ENCODE measurements around the gene PPP1R1C. TPM values are rescaled to one million over a fixed set of nuclear protein-coding genes. Genes with fewer than 3 reads are reported as not detected.

PPP1R1C gene
- total RNA-seq, 4 donors from 2014 or later, result 0.96 to 4.3 TPM; not detected in 2

DNA sequence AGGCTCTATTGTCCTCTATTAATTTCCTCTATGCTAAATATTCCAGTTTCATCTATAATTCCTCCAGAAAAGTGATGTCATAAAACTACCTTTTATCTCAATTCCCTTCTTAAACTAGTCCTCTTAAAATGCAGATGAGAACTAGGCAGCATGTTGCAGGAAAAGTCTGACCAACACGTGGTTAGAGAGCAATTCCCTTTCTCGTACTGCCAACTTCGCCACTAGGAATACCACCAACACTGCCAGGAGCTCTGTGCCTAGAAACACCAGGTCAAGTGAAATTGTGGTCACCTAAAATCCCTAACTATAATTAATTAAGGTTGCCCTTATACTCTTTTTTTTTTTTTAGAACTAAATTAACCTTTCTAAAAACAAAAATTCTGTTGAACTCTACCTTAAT, 127.7 kb downstream of the PPP1R1C start:
- no peak for DNase-seq
- H3K27me3 ChIP-seq, result no peaks in the 10 kb centered on the region
- in situ Hi-C loops (cut with MboI; ENCODE audit: low pct_ligation_motif_present in 1 of 4, low pct_unique_long_range_greater_than_20kb in 1 of 4, low sequenced_read_pairs in 3 of 4) (no loop called here), intact Hi-C loops (cut with DNase I; ENCODE audit: low total_unique reads) (no loop called here)
- H3K9me3 ChIP-seq, result no peaks in the 10 kb centered on the region
- no peak for TF ChIP-seq EP300 (IDR thresholded peaks at IDR 0.05; ENCODE audit: low read depth)
- H3K27ac ChIP-seq, result no peak overlapping the region
- no peaks in the 10 kb centered on the region for H3K36me3 ChIP-seq
- 73 to 83% methylated on average over 3 of the region's 3 CpGs for WGBS, 2 donors (ENCODE audit: low coverage in 1 of 2)
- H3K4me3 ChIP-seq, result no peak overlapping the region
- H3K4me1 ChIP-seq, result no peaks in the 10 kb centered on the region

DNA sequence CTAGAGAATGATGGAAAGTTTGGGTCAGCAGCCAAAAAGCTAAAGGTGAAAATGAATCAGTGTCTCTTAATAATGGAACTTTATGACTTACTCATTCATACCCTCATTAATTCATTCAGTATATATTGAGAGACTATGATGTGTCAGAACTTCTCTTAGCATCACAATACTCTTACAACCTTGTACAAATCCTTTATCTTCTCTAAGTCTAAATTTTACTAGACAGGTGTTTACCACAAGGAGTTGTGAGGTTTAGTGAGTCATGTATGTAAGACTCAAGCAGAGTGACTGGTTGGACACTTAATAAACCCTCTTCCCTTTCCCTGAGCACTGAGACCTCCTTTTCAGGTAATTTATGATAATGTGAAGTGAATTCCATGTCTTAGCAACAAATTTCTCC, 129.6 kb downstream of the PPP1R1C start:
- intact Hi-C loops (cut with DNase I; ENCODE audit: low total_unique reads), result no loop called here
- no peaks in the 10 kb centered on the region for H3K27me3 ChIP-seq
- no peaks in the 10 kb centered on the region for H3K4me1 ChIP-seq
- no peaks in the 10 kb centered on the region for H3K36me3 ChIP-seq
- no peak overlapping the region for H3K27ac ChIP-seq
- no peaks in the 10 kb centered on the region for H3K9me3 ChIP-seq
- TF ChIP-seq, protein P1, sequence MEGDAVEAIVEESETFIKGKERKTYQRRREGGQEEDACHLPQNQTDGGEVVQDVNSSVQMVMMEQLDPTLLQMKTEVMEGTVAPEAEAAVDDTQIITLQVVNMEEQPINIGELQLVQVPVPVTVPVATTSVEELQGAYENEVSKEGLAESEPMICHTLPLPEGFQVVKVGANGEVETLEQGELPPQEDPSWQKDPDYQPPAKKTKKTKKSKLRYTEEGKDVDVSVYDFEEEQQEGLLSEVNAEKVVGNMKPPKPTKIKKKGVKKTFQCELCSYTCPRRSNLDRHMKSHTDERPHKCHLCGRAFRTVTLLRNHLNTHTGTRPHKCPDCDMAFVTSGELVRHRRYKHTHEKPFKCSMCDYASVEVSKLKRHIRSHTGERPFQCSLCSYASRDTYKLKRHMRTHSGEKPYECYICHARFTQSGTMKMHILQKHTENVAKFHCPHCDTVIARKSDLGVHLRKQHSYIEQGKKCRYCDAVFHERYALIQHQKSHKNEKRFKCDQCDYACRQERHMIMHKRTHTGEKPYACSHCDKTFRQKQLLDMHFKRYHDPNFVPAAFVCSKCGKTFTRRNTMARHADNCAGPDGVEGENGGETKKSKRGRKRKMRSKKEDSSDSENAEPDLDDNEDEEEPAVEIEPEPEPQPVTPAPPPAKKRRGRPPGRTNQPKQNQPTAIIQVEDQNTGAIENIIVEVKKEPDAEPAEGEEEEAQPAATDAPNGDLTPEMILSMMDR (IDR thresholded peaks at IDR 0.05), result no peak
- TF ChIP-seq POLR2AphosphoS5 (IDR thresholded peaks at IDR 0.05) (no peak), EP300 (IDR thresholded peaks at IDR 0.05; ENCODE audit: low read depth) (no peak), POLR2A (IDR thresholded peaks at IDR 0.05) (no peak)
- in situ Hi-C loops (cut with MboI; ENCODE audit: low pct_ligation_motif_present in 1 of 4, low pct_unique_long_range_greater_than_20kb in 1 of 4, low sequenced_read_pairs in 3 of 4), result no loop called here
- no peak overlapping the region for H3K4me3 ChIP-seq
- DNase-seq, result no peak

DNA sequence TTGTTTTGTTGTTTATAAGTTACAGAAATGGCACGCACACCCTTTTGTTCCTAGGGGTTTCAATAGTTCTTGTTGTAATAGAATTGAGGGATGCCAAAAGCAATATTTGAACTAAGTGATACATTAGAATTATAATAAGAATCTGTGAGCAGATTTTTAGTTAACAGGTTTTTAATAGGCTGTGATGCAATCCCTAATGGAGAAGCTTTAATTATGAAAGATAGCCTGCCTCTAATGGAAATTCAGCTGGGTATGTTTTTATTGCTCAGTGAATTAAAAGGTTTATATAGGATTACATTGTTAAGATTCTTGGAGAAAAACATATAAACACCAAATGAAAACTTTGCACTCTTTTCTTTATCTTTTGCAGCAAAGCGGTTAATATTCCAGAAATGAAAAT, 131.1 kb downstream of the PPP1R1C start:
- intact Hi-C loops (cut with DNase I; ENCODE audit: low total_unique reads) (no loop called here), in situ Hi-C loops (cut with MboI; ENCODE audit: low pct_ligation_motif_present in 1 of 4, low pct_unique_long_range_greater_than_20kb in 1 of 4, low sequenced_read_pairs in 3 of 4) (no loop called here)
- Histone ChIP-seq H3K9me3 (no peaks in the 10 kb centered on the region), H3K27ac (no peak overlapping the region), H3K36me3 (no peaks in the 10 kb centered on the region), H3K4me1 (no peaks in the 10 kb centered on the region), H3K4me3 (no peak overlapping the region), H3K27me3 (no peaks in the 10 kb centered on the region)
- TF ChIP-seq, protein P1 (IDR thresholded peaks at IDR 0.05), result no peak
- TF ChIP-seq POLR2A (IDR thresholded peaks at IDR 0.05) (no peak), EP300 (IDR thresholded peaks at IDR 0.05; ENCODE audit: low read depth) (no peak), POLR2AphosphoS5 (IDR thresholded peaks at IDR 0.05) (no peak)
- no peak for DNase-seq
- 85 to 86% methylated on average over 2 of the region's 2 CpGs for WGBS, 2 donors (ENCODE audit: low coverage in 1 of 2)

DNA sequence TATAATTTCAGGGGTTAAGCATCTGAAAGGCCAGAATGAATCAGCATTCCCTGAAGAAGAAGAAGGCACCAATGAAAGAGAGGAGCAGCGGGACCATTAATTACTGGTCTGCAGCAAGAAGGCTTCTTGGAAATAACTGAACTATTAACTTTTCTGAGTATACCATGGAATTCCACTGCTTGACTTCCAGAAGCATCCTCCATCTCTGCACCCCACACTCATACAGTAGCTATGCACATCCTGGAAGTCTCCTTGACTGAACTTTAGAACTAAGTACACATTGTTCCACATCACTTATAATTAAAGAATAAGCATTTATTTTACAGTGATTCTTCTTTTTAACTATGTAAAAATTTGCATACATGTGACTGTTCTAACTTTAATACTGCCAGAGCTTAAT, 131.5 kb downstream of the PPP1R1C start:
- H3K27ac ChIP-seq, result no peak overlapping the region
- H3K27me3 ChIP-seq, result no peaks in the 10 kb centered on the region
- H3K4me3 ChIP-seq, result no peak overlapping the region
- in situ Hi-C loops (cut with MboI; ENCODE audit: low pct_ligation_motif_present in 1 of 4, low pct_unique_long_range_greater_than_20kb in 1 of 4, low sequenced_read_pairs in 3 of 4), result no loop called here
- DNase-seq, result no peak
- no peaks in the 10 kb centered on the region for H3K4me1 ChIP-seq
- WGBS, 2 donors (ENCODE audit: low coverage in 1 of 2), result 70% methylated on average over 1 of the region's 1 CpG
- intact Hi-C loops (cut with DNase I; ENCODE audit: low total_unique reads), result no loop called here
- no peaks in the 10 kb centered on the region for H3K9me3 ChIP-seq
- H3K36me3 ChIP-seq, result no peaks in the 10 kb centered on the region
- no peak for TF ChIP-seq POLR2AphosphoS5 (IDR thresholded peaks at IDR 0.05)
- TF ChIP-seq, protein P1 (IDR thresholded peaks at IDR 0.05), result no peak
- no peak for TF ChIP-seq POLR2A (IDR thresholded peaks at IDR 0.05)
- TF ChIP-seq EP300 (IDR thresholded peaks at IDR 0.05; ENCODE audit: low read depth), result no peak

Measured in transverse colon (tissue), 4 donors.